ENCODE measurements around the gene CAV2. TPM values are rescaled to one million over a fixed set of nuclear protein-coding genes. Genes with fewer than 3 reads are reported as not detected.

CAV2 gene
- total and polyA plus RNA-seq, 4 experiments from 2014 or later = 0.19 TPM; not detected in 3

DNA sequence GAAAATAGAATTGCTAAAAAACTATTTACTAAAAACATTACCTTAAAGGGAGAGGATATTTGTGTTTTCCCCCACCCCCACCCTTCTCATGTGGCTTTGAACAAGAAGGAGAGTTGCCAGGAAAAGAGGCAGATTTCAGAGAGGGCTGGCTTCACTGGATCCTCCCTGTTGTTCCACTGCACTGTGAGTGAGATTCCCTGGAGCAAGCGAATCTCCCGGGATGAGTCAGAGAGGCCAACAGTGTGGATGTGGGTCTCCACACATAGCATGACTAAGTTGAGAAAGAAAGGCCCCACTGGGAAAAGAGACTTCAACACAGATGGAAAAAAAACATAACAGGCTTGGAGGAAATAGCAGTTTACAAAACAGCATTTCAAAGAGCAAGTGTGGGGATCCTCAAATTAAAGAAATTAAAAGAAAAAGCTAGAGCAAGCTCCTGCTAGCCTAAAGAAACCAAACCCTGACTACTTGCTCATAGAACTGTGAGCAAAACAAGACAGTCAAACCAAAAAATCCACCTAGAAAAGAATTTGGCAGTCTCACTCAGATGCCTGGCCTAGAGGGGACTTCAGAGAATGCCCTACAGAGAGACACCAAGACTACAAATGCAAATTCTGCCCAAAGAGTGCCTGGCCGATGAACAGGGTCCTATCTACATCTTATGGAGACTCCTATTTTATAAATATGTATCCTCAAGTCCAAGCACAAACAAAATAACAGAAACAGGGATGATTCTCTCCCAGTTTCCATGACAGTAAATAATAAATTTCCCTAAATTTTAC is 28.7 kb downstream of the CAV2 start:
- no peaks in the 10 kb centered on the region for H3K36me3 ChIP-seq (ENCODE audit: insufficient read depth, low read length)
- ChIA-PET POLR2A (ENCODE audit: partially characterized antibody) (no interaction called here), CTCF (ENCODE audit: partially characterized antibody) (interaction anchor here (1.1 to 4.9 kb wide), 5 partner anchors 8 to 356 kb away, joined by 3 to 67 read pairs (median 19); no protein-coding TSS in a partner anchor)
- H3K9me3 Mint-ChIP-seq = no peaks in the 10 kb centered on the region
- H3K9me3 ChIP-seq (ENCODE audit: control insufficient read depth in 1 of 2, low read length in 2 of 2) = no peaks in the 10 kb centered on the region
- H3K4me1 Mint-ChIP-seq = peaks cover 12 to 28% (median 21%) of the 10 kb centered on the region in 4 donors
- H3K4me3 ChIP-seq (ENCODE audit: low read length in 2 of 2) = no peak overlapping the region
- H3K36me3 Mint-ChIP-seq = no peaks in the 10 kb centered on the region
- peaks cover 47 to 51% of the 10 kb centered on the region in 2 donors for H3K27me3 Mint-ChIP-seq
- H3K27me3 ChIP-seq (ENCODE audit: insufficient read depth, low read length) = peaks cover 29% of the 10 kb centered on the region
- no peak overlapping the region for H3K27ac Mint-ChIP-seq
- H3K27ac ChIP-seq (ENCODE audit: low read depth, low read length) = no peak overlapping the region
- no peak for DNase-seq
- peak overlapping the region in 1 of 8 donors; percentile 8 for H3K4me3 Mint-ChIP-seq
- intact Hi-C loops (cut with micrococcal nuclease) = loop anchor here (5.0 to 10.0 kb wide), 2 partner anchors 64 to 337 kb away; partner anchors contain the start of gene CAPZA2
- H3K4me1 ChIP-seq (ENCODE audit: insufficient read depth, low read length) = peaks cover 22% of the 10 kb centered on the region

DNA sequence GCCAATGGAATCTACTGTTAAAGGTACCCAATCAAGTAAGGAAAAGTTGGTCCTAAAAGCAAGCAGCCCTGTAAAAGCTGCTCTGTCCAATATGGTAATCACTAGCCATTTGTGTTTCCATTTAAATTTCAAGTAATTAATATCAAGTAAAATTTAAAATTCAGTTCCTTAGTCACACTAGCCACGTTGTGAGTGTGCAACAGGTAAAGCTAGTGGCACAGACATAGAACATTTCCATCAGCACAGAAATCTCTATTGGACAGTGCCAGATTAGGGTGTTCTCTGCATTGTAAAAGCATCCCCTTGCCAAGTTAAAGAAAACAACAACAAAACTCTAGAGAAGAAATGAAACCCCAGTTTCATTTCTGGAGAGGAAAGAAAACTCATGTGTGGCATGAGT is 29.7 kb downstream of the CAV2 start:
- Mint-ChIP-seq H3K27me3 (peaks cover 41 to 42% of the 10 kb centered on the region in 2 donors), H3K9me3 (no peaks in the 10 kb centered on the region), H3K4me1 (peaks cover 12 to 26% (median 19%) of the 10 kb centered on the region in 4 donors), H3K4me3 (no peak overlapping the region), H3K27ac (no peak overlapping the region), H3K36me3 (no peaks in the 10 kb centered on the region)
- Histone ChIP-seq H3K27me3 (ENCODE audit: insufficient read depth, low read length) (peaks cover 29% of the 10 kb centered on the region), H3K9me3 (ENCODE audit: control insufficient read depth in 1 of 2, low read length in 2 of 2) (no peaks in the 10 kb centered on the region), H3K36me3 (ENCODE audit: insufficient read depth, low read length) (no peaks in the 10 kb centered on the region), H3K4me1 (ENCODE audit: insufficient read depth, low read length) (peaks cover 22% of the 10 kb centered on the region), H3K4me3 (ENCODE audit: low read length in 2 of 2) (no peak overlapping the region), H3K27ac (ENCODE audit: low read depth, low read length) (no peak overlapping the region)
- intact Hi-C loops (cut with micrococcal nuclease) = loop anchor here (5.0 to 10.0 kb wide), 2 partner anchors 63 to 336 kb away; partner anchors contain the start of gene CAPZA2
- ChIA-PET POLR2A (ENCODE audit: partially characterized antibody) (no interaction called here), CTCF (ENCODE audit: partially characterized antibody) (interaction anchor here (1.0 to 4.9 kb wide), 4 partner anchors 8 to 357 kb away, joined by 3 to 67 read pairs (median 4); no protein-coding TSS in a partner anchor)
- no peak for DNase-seq

DNA sequence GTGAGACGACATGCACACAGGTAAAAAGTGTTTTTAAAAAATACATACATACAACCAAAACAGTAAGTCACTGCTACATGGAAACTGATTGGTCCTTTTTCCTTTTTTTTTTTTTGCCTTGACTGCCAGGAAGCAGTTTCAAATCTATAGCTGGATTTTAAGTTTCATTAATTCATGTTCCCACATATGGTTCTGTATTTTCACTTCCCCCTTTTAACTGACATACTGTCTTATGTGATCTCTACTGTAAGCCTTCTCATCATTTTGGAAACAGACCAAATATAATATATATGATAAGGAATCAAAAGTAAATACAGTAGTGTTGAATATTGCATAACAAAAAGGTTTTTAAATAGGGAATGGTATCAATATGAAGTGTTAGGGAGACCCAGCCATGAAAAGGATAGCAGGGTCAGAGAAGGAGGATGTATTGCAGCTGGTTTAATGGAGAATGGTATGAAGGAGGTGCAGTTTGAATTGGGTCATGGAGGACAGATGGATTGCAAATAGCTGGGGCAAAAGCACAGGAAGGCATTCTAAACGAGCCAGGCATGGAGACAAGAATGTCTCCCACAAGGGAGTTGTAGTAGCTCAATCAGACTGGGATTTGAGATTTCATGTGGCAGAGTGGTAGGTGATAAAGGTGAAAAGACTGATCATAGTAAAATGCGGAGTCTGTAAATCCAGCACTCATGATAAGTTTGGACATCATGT is 30.7 kb downstream of the CAV2 start:
- intact Hi-C loops (cut with micrococcal nuclease) = no loop called here
- peaks cover 6 to 16% (median 11%) of the 10 kb centered on the region in 4 donors for H3K4me1 Mint-ChIP-seq
- Histone ChIP-seq H3K4me1 (ENCODE audit: insufficient read depth, low read length) (peaks cover 14% of the 10 kb centered on the region), H3K9me3 (ENCODE audit: control insufficient read depth in 1 of 2, low read length in 2 of 2) (no peaks in the 10 kb centered on the region), H3K4me3 (ENCODE audit: low read length in 2 of 2) (no peak overlapping the region), H3K27ac (ENCODE audit: low read depth, low read length) (no peak overlapping the region), H3K27me3 (ENCODE audit: insufficient read depth, low read length) (peaks cover 24% of the 10 kb centered on the region), H3K36me3 (ENCODE audit: insufficient read depth, low read length) (no peaks in the 10 kb centered on the region)
- peaks cover 33 to 36% of the 10 kb centered on the region in 2 donors for H3K27me3 Mint-ChIP-seq
- H3K27ac Mint-ChIP-seq = no peak overlapping the region
- no peaks in the 10 kb centered on the region for H3K9me3 Mint-ChIP-seq
- no peaks in the 10 kb centered on the region for H3K36me3 Mint-ChIP-seq
- no peak overlapping the region for H3K4me3 Mint-ChIP-seq
- ChIA-PET CTCF (ENCODE audit: partially characterized antibody) (interaction anchor here (1.0 to 1.3 kb wide), 2 partner anchors 9 to 358 kb away, joined by 3 to 4 read pairs; no protein-coding TSS in a partner anchor), POLR2A (ENCODE audit: partially characterized antibody) (no interaction called here)
- no peak for DNase-seq

DNA sequence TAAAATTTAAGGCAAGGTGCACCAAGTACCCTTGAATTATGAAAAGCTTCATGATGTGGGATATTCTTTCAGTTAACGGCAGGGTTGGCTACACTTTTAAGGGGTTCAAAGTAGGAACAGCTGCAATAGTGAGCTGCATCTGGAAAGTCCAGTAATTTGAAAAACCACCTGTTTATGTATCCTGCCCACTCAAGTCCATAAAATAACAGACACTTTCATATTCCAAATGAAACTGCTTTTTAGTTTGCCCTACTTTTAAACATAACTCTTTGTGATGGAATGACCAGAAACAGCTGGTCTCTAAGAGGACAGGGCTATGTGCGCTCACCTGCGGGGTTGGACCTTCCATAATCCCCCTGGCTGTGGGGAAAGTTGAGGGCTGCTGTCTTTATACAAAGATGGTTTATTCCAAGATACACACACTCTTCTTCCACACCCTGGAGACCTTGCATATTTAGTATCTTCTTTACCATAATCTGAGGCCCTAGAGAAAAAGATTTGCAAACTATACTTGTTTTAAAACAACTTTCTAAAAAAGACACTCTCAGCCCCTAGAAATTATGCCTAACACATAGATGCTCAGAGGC is 32.7 kb downstream of the CAV2 start:
- Mint-ChIP-seq H3K4me3 (no peak overlapping the region), H3K4me1 (no peaks in the 10 kb centered on the region), H3K36me3 (no peaks in the 10 kb centered on the region), H3K27ac (no peak overlapping the region), H3K9me3 (no peaks in the 10 kb centered on the region), H3K27me3 (peaks cover 19 to 25% of the 10 kb centered on the region in 2 donors)
- Histone ChIP-seq H3K4me1 (ENCODE audit: insufficient read depth, low read length) (no peaks in the 10 kb centered on the region), H3K27me3 (ENCODE audit: insufficient read depth, low read length) (peaks cover 10% of the 10 kb centered on the region), H3K36me3 (ENCODE audit: insufficient read depth, low read length) (no peaks in the 10 kb centered on the region), H3K9me3 (ENCODE audit: control insufficient read depth in 1 of 2, low read length in 2 of 2) (no peaks in the 10 kb centered on the region), H3K4me3 (ENCODE audit: low read length in 2 of 2) (no peak overlapping the region), H3K27ac (ENCODE audit: low read depth, low read length) (no peak overlapping the region)
- CTCF ChIA-PET (ENCODE audit: partially characterized antibody) = interaction anchor here (1.2 to 1.3 kb wide), 3 partner anchors 59 to 359 kb away, joined by 3 to 6 read pairs (median 3); no protein-coding TSS in a partner anchor
- intact Hi-C loops (cut with micrococcal nuclease) = no loop called here
- POLR2A ChIA-PET (ENCODE audit: partially characterized antibody) = no interaction called here
- DNase-seq = no peak

DNA sequence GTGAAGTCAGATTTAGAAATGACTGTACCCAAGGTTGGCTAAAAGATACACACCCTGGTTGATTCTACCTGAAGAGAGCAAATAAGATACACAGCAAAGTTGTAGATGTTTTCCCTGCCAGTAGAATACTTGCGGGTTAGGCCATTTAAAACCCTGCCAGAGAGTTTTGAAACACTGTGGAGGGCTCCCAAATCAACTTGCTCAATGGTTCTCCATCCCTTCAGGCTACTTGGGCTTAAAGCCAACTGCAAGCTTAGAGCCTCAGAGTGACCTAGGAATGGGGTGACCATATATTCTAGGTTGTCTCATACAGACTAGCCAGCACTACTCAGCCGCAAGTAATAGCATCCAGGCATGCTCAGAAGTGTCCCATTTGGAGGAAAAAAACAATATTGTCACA is 35.3 kb downstream of the CAV2 start:
- intact Hi-C loops (cut with micrococcal nuclease) = no loop called here
- DNase-seq = no peak
- no peaks in the 10 kb centered on the region for H3K9me3 ChIP-seq (ENCODE audit: control insufficient read depth in 1 of 2, low read length in 2 of 2)
- Mint-ChIP-seq H3K4me3 (no peak overlapping the region), H3K36me3 (no peaks in the 10 kb centered on the region), H3K27ac (no peak overlapping the region), H3K27me3 (peaks cover 19 to 29% of the 10 kb centered on the region in 2 donors), H3K4me1 (no peaks in the 10 kb centered on the region), H3K9me3 (peaks cover 0 to 3% (median 0%) of the 10 kb centered on the region in 8 donors)
- POLR2A ChIA-PET (ENCODE audit: partially characterized antibody) = no interaction called here
- H3K4me3 ChIP-seq (ENCODE audit: low read length in 2 of 2) = no peak overlapping the region
- H3K27ac ChIP-seq (ENCODE audit: low read depth, low read length) = no peak overlapping the region
- no peaks in the 10 kb centered on the region for H3K27me3 ChIP-seq (ENCODE audit: insufficient read depth, low read length)
- H3K36me3 ChIP-seq (ENCODE audit: insufficient read depth, low read length) = no peaks in the 10 kb centered on the region
- CTCF ChIA-PET (ENCODE audit: partially characterized antibody) = no interaction called here
- H3K4me1 ChIP-seq (ENCODE audit: insufficient read depth, low read length) = no peaks in the 10 kb centered on the region

DNA sequence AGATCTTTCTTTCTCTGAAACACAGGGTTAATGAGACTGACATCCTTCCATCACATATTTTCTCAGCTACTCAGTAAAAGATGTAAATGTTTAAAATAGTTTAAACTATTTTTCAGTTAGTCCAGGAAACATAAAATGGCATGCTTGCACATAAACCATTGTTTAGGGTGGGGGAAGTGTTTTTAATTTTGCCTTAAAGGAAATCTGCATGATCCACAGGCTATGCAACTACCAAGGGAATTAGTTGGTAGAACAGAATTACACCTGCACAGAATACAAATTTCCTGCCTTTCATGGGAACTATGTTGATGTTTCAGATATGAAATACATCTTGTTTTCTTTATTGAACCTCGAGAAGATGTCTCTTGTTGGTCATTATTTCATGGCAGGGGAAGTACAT is 35.9 kb downstream of the CAV2 start:
- Mint-ChIP-seq H3K4me3 (no peak overlapping the region), H3K4me1 (no peaks in the 10 kb centered on the region), H3K27ac (no peak overlapping the region), H3K36me3 (no peaks in the 10 kb centered on the region), H3K27me3 (peaks cover 17 to 27% of the 10 kb centered on the region in 2 donors), H3K9me3 (peaks cover 0 to 3% (median 0%) of the 10 kb centered on the region in 8 donors)
- ChIA-PET POLR2A (ENCODE audit: partially characterized antibody) (no interaction called here), CTCF (ENCODE audit: partially characterized antibody) (interaction anchor here (3.2 kb wide), 1 partner anchor 9 kb away, joined by 12 read pairs; no protein-coding TSS in a partner anchor)
- no peak for DNase-seq
- no peak overlapping the region for H3K27ac ChIP-seq (ENCODE audit: low read depth, low read length)
- intact Hi-C loops (cut with micrococcal nuclease) = no loop called here
- H3K27me3 ChIP-seq (ENCODE audit: insufficient read depth, low read length) = no peaks in the 10 kb centered on the region
- no peak overlapping the region for H3K4me3 ChIP-seq (ENCODE audit: low read length in 2 of 2)
- no peaks in the 10 kb centered on the region for H3K9me3 ChIP-seq (ENCODE audit: control insufficient read depth in 1 of 2, low read length in 2 of 2)
- no peaks in the 10 kb centered on the region for H3K4me1 ChIP-seq (ENCODE audit: insufficient read depth, low read length)
- no peaks in the 10 kb centered on the region for H3K36me3 ChIP-seq (ENCODE audit: insufficient read depth, low read length)

DNA sequence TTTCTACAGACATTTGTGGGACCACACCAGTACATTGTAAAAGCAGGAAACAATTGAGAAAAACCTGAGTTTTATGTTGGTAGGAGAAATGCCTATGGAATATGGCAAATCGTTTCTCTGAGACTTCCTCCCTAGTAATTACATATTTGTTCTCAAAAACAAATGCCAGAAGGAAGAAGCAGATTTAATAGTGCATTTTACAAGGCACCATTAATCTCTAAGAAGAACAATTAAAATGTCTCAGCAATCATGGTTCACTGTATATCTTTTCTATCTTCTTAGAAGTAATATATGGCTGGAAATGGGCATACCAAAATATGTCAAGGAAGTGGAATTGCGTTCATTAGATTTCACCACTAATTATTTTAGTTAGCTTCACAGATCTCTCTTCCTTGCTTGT is 38.6 kb downstream of the CAV2 start:
- H3K27ac Mint-ChIP-seq = no peak overlapping the region
- Histone ChIP-seq H3K27me3 (ENCODE audit: insufficient read depth, low read length) (no peaks in the 10 kb centered on the region), H3K9me3 (ENCODE audit: control insufficient read depth in 1 of 2, low read length in 2 of 2) (no peaks in the 10 kb centered on the region), H3K27ac (ENCODE audit: low read depth, low read length) (no peak overlapping the region), H3K4me3 (ENCODE audit: low read length in 2 of 2) (no peak overlapping the region), H3K36me3 (ENCODE audit: insufficient read depth, low read length) (no peaks in the 10 kb centered on the region), H3K4me1 (ENCODE audit: insufficient read depth, low read length) (no peaks in the 10 kb centered on the region)
- CTCF ChIA-PET (ENCODE audit: partially characterized antibody) = interaction anchor here (3.2 kb wide), 1 partner anchor 12 kb away, joined by 12 read pairs; no protein-coding TSS in a partner anchor
- peaks cover 0 to 4% (median 0%) of the 10 kb centered on the region in 8 donors for H3K9me3 Mint-ChIP-seq
- H3K27me3 Mint-ChIP-seq = peaks cover 11 to 25% of the 10 kb centered on the region in 2 donors
- H3K4me3 Mint-ChIP-seq = no peak overlapping the region
- H3K36me3 Mint-ChIP-seq = no peaks in the 10 kb centered on the region
- no peak for DNase-seq
- intact Hi-C loops (cut with micrococcal nuclease) = no loop called here
- no peaks in the 10 kb centered on the region for H3K4me1 Mint-ChIP-seq
- POLR2A ChIA-PET (ENCODE audit: partially characterized antibody) = no interaction called here
